HG02884 (cell line): ENCODE results near the gene NPAS2.

Experiments
- ATAC-seq: cut with Tn5 transposase; IDR thresholded peaks from one replicate; pipeline ENCODE4 v1.9.1; 2021; ENCODE audit warnings: mild to moderate bottlenecking, moderate library complexity; ENCODE audit not compliant: unreplicated experiment

The NPAS2 gene

GRCh38 chr2:101037161-101037755 is 217.3 kb downstream of the NPAS2 start:
- ATAC-seq, result no peak

- ATAC-seq, result no peak
These were observed 218.7 kb downstream of the NPAS2 start for GRCh38 chr2:101038455-101039255.

- ATAC-seq, result no peak
These were observed 220.1 kb downstream of the NPAS2 start for GRCh38 chr2:101040072-101040471.

GRCh38 chr2:101040761-101041160 is 220.8 kb downstream of the NPAS2 start:
- ATAC-seq, result no peak

GRCh38 chr2:101041413-101041812 is 221.5 kb downstream of the NPAS2 start:
- ATAC-seq, result no peak

- ATAC-seq, result no peak
These were observed 225.4 kb downstream of the NPAS2 start for GRCh38 chr2:101045330-101045729.
